ENCODE measurements around the gene CACNA1B.
"Not testable (repeated sequence)": the region's sequence is repeated elsewhere in the genome, so short reads cannot be mapped to it uniquely, and the experiment has no call there.

CACNA1B gene

DNA sequence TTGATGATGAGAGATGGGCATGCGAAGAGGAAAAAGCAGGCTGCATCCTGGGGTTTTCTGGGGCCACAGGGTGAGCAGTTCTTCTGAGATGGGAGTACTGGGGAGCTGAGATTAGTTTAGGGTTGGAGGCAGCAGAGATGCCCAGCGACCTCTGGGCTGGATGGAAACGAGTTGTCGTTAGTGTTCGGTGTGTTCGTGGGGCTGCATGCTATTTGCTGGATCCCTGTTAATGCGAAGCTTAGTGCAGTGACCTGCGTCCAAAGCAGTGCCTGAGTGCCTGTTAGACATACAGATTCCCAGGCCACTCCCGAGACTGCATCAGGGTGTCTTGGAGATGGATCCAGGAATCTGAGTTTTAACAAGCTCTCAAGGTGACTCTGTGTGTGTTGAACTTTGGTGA, 201.3 kb downstream of the CACNA1B start:
- no peak for DNase-seq

DNA sequence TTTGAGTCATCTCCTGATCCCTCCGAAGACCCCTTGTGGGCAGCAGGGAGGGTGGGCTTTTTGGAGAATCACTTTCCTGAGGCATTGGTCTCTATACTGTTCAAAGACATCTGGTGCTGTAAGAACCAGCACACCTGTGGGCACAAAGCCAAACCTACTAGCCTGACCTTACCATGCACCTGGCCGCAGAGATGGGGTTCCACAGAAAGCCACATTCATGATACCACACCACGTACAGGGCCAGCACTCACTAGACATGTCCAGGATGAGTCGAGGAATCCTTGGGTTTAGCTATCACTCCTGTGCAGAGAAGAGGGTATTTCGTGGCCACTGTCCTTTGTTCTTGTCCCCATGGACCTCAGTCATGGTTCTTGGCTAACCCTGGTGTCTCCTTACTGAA, 203.4 kb downstream of the CACNA1B start:
- no peak for DNase-seq

DNA sequence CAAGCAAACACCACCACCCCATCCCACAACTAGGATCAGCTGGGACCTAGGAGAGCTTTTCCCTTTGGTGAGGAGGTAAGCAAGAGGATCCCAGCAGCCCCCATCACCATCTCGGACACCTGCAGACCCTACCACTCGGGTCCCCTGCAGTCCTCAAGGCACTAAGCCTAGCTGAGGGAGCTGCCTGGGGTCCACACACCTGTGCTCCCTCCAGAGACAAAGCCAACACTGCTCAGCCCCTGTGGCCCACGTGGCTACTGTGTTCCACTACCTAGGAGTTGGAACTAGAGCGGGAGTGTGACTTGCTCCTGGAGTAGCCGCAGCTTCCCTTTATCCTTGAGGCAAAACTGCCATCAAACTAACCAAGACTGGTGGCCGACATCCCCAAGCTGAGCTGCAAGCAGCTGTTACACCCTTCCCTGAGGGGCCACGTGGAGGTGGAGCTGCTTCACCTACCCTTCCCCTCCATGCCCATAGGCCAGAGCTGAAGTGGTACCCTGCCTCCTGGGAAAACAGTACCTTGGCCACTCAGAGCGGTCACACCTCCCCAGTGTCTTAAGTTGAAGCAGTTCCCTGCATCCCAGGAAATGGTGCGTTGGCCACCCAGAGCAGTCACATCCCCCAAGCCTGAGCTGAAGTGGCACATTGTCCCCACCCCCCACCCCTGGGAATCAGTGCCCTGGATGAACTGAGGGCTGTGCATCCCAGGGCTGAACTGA, 205.5 kb downstream of the CACNA1B start:
- DNase-seq = no peak

DNA sequence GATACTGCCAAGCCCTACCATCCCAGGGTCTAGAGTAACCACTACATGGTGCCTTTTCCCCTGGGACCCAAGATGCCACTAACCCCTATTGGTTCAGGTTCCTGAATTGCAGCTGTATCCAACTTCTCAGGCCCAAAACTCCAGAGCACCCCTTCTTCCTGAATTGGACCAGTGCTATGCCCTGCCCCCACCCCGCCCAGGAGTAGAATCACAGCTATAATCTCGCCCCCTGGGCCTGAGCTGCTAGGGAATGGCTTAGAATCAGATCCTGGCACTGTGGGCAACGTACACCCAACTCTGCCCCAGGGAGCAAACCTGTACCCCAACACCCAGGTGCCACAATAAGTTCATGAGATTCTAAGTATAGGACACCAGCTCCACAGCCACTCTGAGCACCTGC, 206.3 kb downstream of the CACNA1B start:
- DNase-seq = no peak

DNA sequence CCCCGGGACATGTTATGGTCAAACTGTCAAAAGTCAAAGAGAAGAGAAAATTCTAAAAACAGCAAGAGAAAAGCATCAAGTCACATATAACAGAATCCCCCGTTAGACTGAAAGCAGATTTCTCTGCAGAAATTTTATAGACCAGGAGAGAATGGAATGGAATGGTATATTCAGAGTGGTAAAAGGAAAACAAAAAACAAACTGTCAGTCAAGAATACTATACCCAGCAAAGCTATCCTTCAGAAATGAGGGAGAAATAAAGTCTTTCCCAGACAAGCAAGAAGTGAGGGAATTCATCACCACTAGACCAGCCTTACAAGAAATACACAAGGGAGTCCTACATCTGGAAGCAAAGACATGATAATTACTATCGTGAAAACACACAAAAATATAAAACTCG, 208.0 kb downstream of the CACNA1B start:
- no peak for DNase-seq

DNA sequence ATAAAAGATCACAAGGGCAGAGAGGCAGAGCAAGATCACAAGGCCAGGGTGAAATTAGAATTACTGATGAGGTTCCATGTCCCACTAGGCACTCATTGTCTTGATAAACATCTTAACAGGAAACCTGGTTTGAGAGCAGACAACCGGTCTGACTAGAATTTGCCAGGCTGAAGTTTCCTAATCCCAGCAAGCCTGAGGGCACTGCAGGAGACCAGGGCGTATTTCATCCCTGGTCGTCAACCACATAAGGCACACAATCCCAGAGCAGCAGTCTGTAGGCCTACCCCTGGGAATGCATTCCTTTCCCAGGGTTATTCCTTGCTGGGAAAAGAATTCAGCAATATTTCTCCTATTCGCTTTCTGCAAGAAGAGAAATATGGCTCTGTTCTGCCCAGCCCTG, 214.5 kb downstream of the CACNA1B start:
- DNase-seq = not testable (repeated sequence)

DNA sequence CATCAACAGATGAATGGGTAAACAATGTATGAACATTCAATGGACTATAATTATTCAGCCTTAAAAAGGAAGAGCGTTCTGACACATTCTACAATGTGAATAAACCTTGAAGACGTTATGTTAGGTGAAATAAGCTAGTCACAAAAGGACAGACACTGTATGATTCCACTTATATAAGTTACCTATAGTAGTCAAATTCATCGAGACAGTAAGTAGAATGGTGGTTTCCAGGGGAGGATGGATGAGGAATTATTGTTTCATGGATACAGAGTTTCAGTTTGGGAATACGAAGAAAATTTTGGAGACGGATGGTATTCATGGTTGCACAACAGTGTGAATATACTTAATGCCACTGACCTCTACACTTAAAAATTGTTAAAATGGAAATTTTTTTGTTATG, 216.4 kb downstream of the CACNA1B start:
- no peak for DNase-seq

DNA sequence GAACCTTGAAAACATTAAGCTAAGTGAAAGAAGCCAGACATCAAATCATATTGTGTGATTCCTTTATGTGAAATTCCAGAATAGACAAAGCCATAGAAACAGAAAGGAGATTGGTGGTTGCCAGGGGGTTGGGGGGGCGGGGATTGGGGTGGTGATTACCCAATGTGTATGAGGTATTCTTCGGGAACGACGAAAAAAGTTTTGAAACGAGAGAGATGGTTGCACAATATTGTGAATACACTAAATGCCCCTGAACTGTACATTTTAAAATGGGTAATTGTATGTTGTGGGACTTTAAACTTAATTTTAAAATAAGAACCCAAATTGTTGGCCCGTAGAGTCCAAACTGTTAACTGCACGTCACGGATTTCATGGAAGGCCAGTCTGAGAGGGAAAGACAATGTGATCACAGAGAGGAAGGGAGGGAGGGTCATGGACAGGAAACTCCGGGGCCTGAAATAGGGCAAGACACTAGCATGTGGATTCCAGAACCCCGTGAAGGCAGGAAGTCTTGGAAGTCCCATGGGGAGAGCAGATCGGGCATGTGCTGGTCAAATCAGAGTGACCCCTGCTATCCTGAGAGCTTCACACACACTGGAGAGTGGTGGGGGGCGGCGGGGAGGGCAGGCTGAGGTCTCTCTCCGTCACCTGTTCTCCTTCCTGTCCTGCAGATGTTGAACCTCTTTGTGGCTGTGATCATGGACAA, 218.4 kb downstream of the CACNA1B start:
- no peak for DNase-seq

DNA sequence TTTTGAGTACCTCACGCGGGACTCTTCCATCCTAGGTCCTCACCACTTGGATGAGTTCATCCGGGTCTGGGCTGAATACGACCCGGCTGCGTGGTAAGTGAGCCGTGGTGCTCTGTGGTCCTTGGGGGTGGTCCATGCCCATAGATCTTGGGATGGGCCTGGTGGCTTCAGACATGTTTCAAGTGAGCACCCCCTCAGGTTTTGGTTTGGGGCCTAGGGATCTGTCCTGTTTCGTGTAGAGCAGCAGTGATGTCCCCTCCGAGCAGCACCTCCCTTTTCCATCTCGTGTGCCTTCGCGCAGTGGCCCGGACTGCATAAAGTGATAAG, 218.9 kb downstream of the CACNA1B start:
- no peak for DNase-seq

DNA sequence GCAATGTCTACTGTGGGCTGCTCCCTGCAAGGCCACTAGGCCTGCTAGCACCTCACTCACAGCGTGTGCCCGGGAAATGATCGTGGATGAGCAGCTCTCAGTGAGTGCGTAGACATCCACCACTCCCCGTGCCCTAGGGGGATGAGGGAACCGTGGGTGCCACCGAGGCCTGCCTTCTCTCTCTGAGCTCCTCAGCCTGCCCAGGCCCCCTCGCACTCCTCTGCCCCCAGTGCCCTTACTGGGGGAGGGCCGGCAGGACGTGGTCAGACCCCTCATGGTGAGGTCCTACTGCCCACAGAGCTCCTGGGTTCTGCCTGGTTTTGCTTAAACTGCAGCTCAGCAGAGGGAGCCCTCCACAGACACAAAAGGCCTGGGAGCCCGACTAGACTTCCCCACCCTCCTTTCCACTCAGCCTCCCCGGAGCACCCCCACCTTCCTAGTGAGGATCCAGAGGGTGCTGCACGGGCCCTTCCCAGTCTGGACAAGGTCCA, 220.0 kb downstream of the CACNA1B start:
- no peak for DNase-seq

DNA sequence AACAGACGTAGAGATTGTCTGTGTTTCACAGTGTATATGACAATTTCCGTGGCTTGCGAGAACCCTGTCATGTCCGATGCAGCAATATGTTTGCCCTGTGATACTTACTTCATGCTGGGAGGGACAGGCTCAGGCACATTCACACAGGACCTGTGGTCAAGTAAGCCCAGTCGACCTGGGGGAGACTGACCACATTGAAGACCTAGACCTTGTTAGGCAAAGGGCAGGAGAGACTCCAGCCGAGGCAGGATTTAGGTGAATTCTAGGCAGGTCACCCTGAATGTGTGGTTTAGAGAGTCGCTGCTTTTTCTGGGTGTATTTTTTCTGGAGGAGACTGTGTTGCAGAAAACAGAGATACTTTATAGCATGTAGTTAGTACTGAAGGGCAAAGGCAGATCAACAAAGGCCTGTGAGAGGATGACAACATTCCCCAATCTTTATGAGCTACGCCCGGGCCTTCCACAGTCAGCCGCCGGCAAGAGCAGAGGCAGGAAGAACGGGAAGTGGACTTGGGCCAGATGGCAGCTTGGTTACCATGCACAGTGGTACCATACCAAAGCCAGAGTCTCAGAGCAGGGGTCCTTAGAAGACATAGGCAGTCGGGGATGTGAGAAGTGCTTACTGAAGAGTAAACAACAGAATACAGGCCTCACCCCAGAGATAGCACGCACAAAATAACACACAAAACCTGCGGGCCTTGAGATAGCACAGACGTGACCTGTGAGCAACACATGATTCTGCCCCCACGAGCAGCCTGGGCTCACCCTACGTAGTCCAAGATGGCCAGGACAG, 220.7 kb downstream of the CACNA1B start:
- no peak for DNase-seq

DNA sequence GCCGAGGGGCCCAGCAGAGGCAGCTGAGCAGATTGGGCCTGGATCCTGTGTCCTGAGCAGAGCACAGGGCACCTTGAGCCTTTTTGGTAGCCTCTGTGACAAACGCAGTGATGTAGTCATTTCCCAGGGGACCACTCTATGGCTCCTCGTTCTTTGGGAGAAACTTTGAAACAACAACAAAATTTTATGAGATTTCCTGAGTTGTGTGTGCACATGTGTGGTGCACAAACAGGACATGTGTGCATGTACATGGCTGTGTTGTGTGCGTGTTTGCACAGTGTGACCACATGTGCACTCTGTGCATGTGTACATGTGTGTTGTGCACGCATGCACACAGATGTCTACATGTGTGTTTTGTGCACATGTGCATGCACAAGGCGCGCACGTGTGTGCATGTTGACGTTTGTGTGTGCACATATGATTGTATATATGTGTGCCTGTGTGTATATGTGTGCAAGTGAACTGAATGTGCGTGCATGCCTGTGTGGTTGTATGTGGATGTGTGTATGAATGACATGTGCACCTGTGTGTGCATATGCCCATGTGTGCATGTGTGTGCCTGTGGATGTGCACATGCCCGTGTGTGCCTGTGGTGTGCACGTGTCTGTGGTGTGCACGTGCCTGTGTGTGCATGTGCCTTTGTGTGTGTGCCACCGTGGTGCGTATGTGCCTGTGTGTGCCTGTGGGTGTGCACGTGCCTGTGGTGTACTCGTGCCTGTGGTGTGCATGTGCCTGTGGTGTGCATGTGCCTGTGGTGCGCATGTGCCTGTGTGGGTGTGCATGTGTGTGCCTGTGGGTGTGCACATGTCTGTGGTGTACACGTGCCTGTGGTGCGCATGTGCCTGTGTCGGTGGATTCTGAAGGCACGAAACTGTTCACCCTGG, 221.6 kb downstream of the CACNA1B start:
- DNase-seq = no peak

DNA sequence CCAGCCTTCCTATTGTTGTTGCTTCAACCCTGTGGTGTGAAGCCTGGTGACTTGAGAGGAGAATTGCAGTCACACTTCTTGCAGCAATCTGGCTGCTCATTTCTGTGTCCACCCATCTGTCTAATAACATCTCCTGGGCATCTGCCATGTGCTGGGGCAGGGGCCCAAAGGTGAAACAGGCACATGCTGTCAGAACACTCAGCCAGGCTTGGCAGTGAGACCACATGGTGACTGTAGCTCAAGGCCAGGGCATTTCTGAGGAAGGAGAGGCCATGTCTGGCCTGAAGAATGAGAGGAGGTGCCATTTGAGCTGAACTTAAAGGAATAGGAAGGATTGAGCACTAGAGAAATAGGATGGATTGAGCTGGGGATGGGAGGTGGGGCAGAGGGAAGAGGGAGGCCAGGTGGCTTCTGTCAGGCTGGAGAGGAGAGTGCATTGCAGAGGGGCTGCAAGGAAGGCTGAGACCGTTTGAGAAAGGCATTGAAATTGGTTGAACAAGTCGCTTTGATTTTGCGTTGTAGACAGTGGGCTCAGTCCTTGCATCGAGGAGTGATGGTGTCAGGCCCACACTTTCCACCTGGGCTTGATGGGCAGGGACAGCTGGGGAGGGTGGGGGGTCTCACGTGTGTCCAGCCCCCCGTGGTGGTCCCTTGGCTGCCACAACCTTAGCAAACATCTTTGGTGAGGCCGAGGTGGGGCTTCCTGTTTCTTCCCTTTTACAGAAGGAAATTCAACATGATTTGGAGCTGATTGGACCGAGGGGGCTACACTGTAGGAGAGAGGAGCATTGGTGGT, 222.4 kb downstream of the CACNA1B start:
- DNase-seq = no peak

DNA sequence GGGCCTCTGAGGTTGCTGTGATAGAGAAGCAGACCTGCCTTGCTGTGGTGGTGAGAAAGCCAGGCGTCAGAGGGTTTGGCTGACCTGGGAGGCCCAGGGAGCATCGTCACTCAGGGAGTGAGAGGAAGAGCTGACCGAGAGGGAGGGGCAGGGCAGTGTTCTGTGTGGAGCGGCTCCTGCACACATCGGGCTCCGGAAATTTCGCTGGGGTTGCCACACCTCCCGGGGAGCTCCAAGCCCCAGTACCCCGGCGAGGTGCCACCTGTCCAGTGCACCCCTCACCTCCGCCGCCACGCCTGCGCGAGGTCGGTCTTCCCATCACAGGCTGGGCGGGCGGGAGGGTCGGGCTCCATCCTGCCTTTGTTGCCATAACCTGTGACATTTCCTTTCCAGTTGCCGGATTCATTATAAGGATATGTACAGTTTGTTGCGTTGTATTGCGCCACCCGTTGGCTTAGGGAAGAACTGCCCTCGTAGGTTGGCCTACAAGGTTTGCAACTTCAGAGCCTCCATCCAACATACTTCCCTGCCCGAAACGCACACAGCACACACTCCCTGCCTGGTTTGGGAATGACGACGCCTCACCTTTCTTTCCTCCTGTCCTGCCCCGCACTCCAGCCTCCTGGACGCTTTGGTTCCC, 223.2 kb downstream of the CACNA1B start:
- no peak for DNase-seq

DNA sequence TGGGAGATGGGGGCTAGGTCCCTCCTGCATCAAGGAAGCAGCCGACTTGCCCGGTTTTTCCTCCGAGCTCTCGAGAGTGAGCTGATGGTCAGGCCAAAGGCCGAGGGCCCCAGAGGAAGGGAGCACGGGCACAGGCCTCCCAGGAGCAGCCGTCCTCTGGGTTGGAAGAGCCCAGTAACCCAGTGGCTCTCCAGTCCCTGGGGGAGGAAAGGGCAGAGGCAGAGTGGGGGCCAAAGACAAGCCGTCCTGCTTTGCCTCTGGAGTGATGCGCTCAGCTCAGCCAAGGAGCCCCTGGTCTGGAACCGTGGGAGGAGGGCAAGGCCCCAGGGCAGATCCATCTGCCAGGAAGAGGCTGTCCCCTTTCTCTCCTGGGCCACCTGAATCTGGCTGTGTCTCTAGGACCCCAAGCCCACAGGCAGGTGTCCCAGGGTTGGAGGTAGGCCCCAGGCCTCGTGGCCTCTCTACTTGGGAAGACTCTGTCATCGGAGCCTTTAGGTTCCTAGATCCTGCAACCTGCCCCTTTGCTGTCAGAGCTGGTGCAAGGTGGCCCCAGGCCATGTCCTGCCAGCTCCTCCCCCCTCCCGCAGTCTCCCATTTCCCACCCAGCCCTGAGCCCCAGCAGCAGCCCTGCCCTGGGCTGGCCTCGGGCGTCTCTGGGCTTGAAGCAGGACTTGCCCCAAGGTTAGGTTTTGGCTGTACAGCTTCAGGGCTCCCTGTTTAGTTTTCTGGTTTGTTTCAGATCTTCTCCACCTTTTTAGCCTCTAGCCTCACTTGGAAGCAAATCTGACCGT, 224.1 kb downstream of the CACNA1B start:
- no peak for DNase-seq

DNA sequence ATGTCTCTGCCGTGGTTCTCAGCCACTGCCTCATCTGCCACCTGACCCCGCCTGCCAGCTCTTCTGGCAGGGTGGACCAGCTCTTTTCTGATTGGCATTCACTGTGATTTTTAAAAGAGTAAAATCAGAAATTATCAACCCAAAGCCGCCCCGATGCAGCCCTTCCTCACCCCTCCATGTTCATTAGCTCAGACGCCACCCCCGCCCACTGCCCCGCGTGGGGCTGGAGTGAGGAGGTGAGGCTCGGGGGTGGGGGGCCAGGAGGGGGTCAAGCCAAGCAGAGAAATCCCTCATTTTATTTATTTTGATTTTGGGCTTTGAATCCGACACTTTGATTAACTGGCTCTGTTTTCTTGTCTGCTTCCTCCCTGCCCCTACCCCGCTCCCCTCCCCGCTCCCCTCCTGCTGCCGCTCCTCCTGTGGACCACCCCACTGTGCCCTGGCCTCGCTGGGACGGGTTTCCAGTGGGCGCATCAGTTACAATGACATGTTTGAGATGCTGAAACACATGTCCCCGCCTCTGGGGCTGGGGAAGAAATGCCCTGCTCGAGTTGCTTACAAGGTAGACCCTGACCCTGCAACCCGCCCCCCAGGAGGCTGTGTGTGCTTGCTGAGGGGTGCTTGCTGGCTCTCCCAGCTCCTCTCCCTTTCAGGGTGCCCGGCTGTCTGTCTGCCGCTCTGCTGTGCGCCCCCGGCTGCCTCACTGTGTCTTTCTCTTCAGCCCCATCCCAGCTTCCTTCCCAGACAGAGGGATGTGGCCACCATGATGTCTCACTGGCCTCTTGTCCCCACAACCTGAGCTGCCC, 224.9 kb downstream of the CACNA1B start:
- DNase-seq = no peak

DNA sequence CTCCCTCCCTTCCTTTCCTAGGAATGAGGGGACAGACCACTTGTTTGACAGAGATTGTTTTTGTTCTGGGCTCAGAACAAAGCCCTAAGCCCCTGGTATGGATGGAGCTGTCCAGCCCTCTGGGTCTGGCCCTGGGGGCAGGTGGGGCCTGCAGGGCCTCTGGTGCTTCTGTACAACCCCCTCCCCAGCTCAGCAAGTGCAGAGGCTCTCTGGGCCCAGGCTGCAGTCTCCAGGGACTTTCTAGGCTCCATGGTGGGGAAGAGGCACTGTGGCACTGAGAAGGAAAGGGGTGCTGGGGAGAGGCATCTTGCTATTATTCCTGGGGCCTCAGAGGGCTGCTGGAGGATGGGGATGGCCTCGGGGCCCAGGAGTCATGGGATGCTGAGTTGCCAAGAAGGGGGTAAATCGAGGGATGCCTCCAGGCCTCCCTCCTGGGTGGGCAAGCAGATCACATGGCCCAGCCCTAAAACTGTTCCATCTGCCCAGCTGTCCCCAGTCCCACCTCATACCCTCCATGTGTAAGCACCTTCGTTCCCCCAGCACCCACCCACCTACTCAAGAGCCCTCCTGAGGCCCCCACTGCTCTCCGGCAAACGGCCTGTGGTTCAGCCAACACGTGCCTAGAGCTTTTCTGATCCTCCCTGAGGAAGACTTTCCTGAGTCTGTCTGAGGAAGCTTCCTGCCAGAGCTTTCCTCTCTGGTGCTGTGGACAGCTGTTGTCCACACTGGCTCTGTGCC, 225.7 kb downstream of the CACNA1B start:
- DNase-seq = no peak

DNA sequence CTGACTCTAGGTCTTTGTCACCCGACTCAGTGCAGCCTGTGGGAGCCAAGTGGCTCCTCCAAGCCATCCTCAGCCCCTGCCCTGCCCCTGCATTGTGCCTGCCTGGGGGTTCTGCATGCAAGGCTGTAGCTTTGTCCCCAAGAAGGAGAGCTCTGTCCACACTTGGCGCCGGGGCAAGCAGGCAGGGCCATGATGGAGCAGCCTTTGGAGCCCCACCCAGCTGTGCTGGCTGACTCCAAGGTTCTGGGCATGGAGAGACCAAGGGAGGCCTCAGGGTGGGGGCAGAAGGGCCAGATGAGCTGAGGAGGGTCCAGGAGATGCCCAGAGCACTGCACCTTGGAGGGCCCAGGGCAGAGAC, 226.2 kb downstream of the CACNA1B start:
- no peak for DNase-seq

Measured in femur (tissue), 1 donor.